IPS DF 6.9 (cell line): ENCODE data around the gene PYGL.

Experiments
- DNase-seq: peaks from one replicate; pipeline ENCODE4 v3.0.0-alpha.2; 2013; ENCODE audit warnings: low read depth, low spot score
- H3K27ac ChIP-seq: one replicate; pipeline ENCODE4 v1.5.1; 2013; ENCODE audit warnings: low read length, control low read depth
- H3K27me3 ChIP-seq: 2 replicates; pipeline ENCODE4 v1.6.1; 2013; ENCODE audit warnings: mild to moderate bottlenecking, low read length; ENCODE audit not compliant: control insufficient read depth, insufficient read depth
- H3K36me3 ChIP-seq: 2 replicates; pipeline ENCODE4 v1.6.1; 2013; ENCODE audit warnings: low read length; ENCODE audit not compliant: control insufficient read depth, insufficient read depth
- H3K4me1 ChIP-seq: 2 replicates; pipeline ENCODE4 v1.6.1; 2013; ENCODE audit warnings: low read length; ENCODE audit not compliant: control insufficient read depth, insufficient read depth
- H3K4me3 ChIP-seq: 2 replicates; pipeline ENCODE4 v1.5.1; 2013; ENCODE audit warnings: mild to moderate bottlenecking, low read length
- H3K9me3 ChIP-seq: 2 replicates; pipeline ENCODE4 v1.6.1; 2013; ENCODE audit warnings: low read length, inconsistent platforms; ENCODE audit not compliant: control insufficient read depth, insufficient read depth
- WGBS: extraction: QIAGEN DNeasy Blood & Tissue Kit; methylation state at CpG from one replicate; pipeline ENCODE4 v1.1.7; 2013; ENCODE audit warnings: mixed read lengths, missing lambda C conversion rate; ENCODE audit not compliant: insufficient read length, insufficient coverage; 5-methylcytosine and 5-hydroxymethylcytosine counted together

PYGL gene

GRCh38 chr14:50871914-50872732 is 72.2 kb downstream of the PYGL start, which contains the start of gene ABHD12B:
TSS of gene ABHD12B (plus strand) at chr14:50872053. CDS start at chr14:50872175, 122 bp downstream.
- H3K9me3 ChIP-seq: no peaks in the 10 kb centered on the region
- WGBS: no CpG with 5 or more reads among the region's 63 CpGs
- 0 out of 2 replicates have a peak, but pooled peaks cover 1% of the 10 kb centered on the region for H3K4me1 ChIP-seq
- H3K27me3 ChIP-seq: peaks cover 4% of the 10 kb centered on the region
- H3K4me3 ChIP-seq: peak within 1 kb of the TSS; percentile 64; the same call in 1 of the 2 replicates
- H3K27ac ChIP-seq: no peak within 1 kb of the TSS
- H3K36me3 ChIP-seq: no peaks in the 10 kb centered on the region
- DNase-seq: no peak

GRCh38 chr14:50871228-50871627 is 73.1 kb downstream of the PYGL start:
- Histone ChIP-seq H3K9me3 (no peaks in the 10 kb centered on the region), H3K4me1 (0 out of 2 replicates have a peak, but pooled peaks cover 1% of the 10 kb centered on the region), H3K27me3 (peaks cover 4% of the 10 kb centered on the region), H3K36me3 (no peaks in the 10 kb centered on the region), H3K27ac (no peak overlapping the region), H3K4me3 (no peak overlapping the region)
- WGBS: no CpG with 5 or more reads among the region's 5 CpGs
- no peak for DNase-seq

DNA sequence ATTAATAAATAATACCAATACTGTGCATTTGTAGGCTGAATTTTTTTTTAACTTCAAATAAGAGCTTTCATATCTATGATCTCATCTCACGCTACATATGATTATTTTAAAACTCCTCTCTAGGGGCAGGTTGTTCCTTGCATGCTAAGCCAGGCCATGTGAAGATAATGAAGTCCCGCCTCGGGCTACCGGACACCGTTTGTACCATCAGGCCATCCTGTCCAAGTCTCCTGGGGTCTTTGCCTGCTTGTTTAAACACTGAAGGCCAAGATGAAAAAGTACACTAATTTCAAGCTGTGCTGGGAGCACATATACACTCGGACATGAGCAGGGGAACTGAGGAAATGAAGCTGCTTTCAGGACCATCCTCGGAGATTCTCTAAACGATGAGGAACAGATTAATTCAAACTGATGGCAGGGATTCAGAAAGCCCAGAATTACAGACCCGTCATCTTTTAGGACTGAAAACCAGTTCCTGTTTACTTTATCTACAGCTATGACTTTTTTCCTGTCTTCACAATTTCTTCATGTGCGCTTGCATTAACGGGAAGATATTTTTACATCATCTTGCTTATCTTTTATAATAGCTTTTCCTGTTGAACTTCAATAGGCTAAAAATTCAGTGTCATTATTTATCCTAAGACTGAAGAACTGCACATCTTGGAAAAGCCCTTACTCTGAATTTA is 78.7 kb downstream of the PYGL start:
- WGBS: no CpG with 5 or more reads among the region's 11 CpGs
- DNase-seq: no peak
- Histone ChIP-seq H3K27me3 (no peaks in the 10 kb centered on the region), H3K9me3 (no peaks in the 10 kb centered on the region), H3K27ac (no peak overlapping the region), H3K36me3 (no peaks in the 10 kb centered on the region), H3K4me3 (no peak overlapping the region), H3K4me1 (no peaks in the 10 kb centered on the region)

- Histone ChIP-seq H3K4me3 (no peak overlapping the region), H3K27ac (no peak overlapping the region), H3K36me3 (no peaks in the 10 kb centered on the region), H3K4me1 (peaks cover under 1% of the 10 kb centered on the region; the same call in 1 of the 2 replicates), H3K27me3 (no peaks in the 10 kb centered on the region), H3K9me3 (no peaks in the 10 kb centered on the region)
- DNase-seq: no peak
- WGBS: no CpG with 5 or more reads among the region's 5 CpGs
Measured at GRCh38 chr14:50864946-50865345, 79.3 kb downstream of the PYGL start.

GRCh38 chr14:50864237-50864636 is 80.0 kb downstream of the PYGL start:
- Histone ChIP-seq H3K27ac (no peak overlapping the region), H3K9me3 (no peaks in the 10 kb centered on the region), H3K4me3 (no peak overlapping the region), H3K4me1 (peaks cover 2% of the 10 kb centered on the region; the same call in 1 of the 2 replicates), H3K36me3 (no peaks in the 10 kb centered on the region), H3K27me3 (no peaks in the 10 kb centered on the region)
- no peak for DNase-seq

DNA sequence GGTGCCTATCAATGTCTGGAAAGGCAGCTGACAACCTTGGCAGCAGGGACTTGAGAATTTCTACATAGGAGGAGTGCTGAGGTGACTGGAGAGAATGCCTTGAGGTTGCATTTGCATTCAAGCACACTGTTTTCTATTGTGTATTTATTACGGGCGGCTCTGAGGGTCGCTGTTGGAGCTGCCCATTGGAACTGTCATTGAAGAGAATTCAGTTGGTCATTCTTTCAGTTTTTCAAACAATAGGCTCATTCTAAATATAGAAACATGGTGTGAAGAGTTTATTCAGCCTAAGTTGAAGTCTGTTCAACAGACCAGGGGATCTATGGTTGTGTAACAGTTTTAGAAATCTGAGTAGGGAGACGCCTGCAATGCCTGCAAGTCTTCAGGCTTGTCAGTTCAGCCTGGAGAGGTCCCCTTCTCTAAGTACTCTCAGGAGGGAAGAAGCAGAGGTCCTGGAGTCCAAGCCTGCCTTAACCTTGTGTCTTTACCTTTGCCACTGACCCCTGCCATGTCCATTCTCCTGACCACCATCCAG is 82.2 kb downstream of the PYGL start:
- DNase-seq: no peak
- H3K27ac ChIP-seq: no peak overlapping the region
- peaks cover 2% of the 10 kb centered on the region; the same call in 1 of the 2 replicates for H3K4me1 ChIP-seq
- H3K27me3 ChIP-seq: no peaks in the 10 kb centered on the region
- no peaks in the 10 kb centered on the region for H3K36me3 ChIP-seq
- H3K9me3 ChIP-seq: no peaks in the 10 kb centered on the region
- WGBS: no CpG with 5 or more reads among the region's 4 CpGs
- H3K4me3 ChIP-seq: no peak overlapping the region

- Histone ChIP-seq H3K9me3 (no peaks in the 10 kb centered on the region), H3K4me1 (peaks cover 2% of the 10 kb centered on the region; the same call in 1 of the 2 replicates), H3K36me3 (no peaks in the 10 kb centered on the region), H3K27me3 (no peaks in the 10 kb centered on the region), H3K27ac (no peak overlapping the region), H3K4me3 (no peak overlapping the region)
- WGBS: no CpG with 5 or more reads among the region's 6 CpGs
- peak; percentile 71 for DNase-seq
Measured at GRCh38 chr14:50860478-50861086, 83.7 kb downstream of the PYGL start.

DNA sequence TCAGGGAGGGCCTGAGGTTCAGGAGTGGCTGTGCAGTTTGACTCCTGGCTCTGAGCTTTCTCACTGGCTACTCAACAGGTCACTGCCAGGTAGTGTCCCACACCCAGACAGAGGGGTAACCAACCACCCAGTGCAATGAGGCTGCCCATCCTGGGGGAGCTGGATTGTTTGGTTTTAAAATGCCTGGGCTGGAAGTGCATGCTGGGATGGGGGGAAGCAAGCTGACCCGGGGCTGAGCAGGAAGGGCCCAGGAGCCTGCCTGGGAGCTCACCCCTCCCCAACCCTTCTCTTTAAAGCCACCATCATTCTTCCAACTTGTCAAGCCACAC is 85.0 kb downstream of the PYGL start:
- no peak overlapping the region for H3K27ac ChIP-seq
- H3K4me3 ChIP-seq: no peak overlapping the region

DNA sequence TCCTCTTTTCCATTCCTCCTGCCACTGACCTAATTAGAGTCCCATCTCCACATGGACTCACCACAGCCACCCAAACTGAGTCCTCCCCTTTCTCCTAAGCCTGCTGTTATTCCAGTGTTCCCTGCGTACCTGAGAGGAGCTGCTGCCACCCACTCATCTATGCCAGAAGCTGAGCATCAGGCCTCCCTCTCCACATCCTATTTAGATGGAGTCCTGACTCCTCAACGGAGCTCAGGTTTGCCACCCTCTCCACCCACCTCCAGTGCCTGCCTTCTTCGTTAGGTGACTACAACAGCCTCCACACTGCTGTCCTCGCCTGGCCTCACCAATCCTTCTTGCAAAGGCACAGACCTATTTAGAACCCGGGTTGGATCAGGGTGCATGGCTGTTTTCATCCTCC is 87.6 kb downstream of the PYGL start:
- Histone ChIP-seq H3K27ac (no peak overlapping the region), H3K4me3 (no peak overlapping the region), H3K4me1 (peaks cover 2% of the 10 kb centered on the region; the same call in 1 of the 2 replicates), H3K36me3 (no peaks in the 10 kb centered on the region), H3K27me3 (no peaks in the 10 kb centered on the region), H3K9me3 (no peaks in the 10 kb centered on the region)
- no peak for DNase-seq
- WGBS: no CpG with 5 or more reads among the region's 5 CpGs

More for the DNA sequence above, 85.0 kb downstream of the PYGL start:
- no peak for DNase-seq
- Histone ChIP-seq H3K27me3 (no peaks in the 10 kb centered on the region), H3K4me1 (peaks cover 2% of the 10 kb centered on the region; the same call in 1 of the 2 replicates), H3K36me3 (no peaks in the 10 kb centered on the region), H3K9me3 (no peaks in the 10 kb centered on the region)
- no CpG with 5 or more reads among the region's 1 CpG for WGBS

DNA sequence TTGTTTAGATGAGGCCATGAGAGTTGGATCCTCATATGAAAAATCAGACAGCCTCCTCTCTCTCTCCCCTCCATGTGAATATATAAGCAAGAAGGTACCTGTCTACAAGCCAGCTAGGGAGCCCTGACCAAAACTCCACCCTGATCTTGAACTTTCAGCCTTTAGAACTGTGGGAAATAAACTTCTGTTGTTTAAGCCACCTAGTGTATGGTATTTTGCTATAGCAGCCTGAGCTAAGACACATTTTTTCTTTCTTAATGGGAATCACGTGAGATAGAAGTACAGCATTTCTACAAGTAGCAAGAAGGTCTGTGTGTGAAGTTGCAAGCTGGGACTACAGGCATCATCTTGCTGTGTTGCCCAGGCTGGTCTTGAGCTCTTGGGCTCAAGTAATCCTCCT is 88.7 kb downstream of the PYGL start:
- Histone ChIP-seq H3K27me3 (no peaks in the 10 kb centered on the region), H3K9me3 (no peaks in the 10 kb centered on the region), H3K4me1 (peaks cover 2% of the 10 kb centered on the region; the same call in 1 of the 2 replicates), H3K27ac (no peak overlapping the region), H3K36me3 (no peaks in the 10 kb centered on the region), H3K4me3 (no peak overlapping the region)
- no CpG with 5 or more reads among the region's 1 CpG for WGBS
- no peak for DNase-seq
